CD4-positive, alpha-beta T cell treated with Interleukin-21 for 1 hour (primary cell): ENCODE data around the gene POLR3E.
"Not testable (repeated sequence)": the region's sequence is repeated elsewhere in the genome, so short reads cannot be mapped to it uniquely, and the experiment has no call there.

ENCODE experiments used
- DNase-seq: peaks from one replicate; pipeline ENCODE4 v3.0.0-alpha.2; 2020

The POLR3E gene

DNA sequence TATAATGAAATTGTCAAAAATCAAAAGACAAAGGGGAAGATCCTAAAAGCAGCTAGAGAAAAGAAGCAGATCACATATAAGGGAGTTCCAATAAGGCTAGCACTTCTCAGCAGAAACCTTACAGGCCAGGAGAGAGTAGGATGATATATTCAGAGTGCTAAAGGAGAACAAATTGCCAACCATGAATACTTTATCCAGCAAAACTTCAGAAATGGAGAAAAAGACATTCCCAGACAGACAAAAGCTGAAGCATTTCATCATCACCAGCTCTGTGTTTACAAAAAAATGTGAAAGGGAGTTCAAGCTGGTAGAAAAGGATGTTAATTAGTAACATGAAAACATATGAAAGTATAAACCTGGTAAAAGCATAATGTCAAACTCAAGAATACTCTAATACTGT is 39.8 kb downstream of the POLR3E start:
- no peak for DNase-seq

DNA sequence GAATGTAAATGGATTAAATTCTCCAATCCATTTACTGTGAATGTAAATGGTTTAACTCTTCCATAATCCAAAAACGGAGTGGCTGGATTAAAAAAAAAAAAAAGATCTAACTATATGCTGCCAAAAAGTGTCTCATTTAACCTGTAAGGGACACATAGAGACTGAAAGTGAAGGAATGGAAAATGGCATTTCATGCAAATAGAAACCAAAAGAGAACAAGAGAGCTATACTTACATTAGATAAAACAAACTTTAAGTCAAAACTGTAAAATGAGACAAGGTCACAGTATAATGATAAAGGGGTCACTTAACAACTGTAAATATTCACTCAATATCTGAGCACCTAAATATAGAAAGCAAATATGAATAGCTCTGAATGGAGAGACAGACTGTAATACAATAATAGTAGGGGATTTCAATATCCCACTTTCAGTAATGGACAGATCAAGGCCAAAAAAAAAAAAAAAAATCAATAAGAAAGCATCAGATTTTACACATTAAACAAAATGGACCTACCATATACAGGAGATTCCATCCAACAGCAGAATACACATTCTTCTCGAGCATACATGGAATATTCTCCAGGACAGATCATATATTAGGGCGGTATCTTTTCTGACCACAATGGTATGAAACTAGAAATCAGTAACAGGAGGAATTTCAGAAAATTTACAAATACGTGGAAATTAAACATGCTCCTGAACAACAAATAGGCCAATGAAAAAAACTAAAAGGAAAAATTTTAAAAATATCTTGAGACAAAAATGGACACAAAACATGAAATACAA is 40.8 kb downstream of the POLR3E start:
- DNase-seq, result no peak

DNA sequence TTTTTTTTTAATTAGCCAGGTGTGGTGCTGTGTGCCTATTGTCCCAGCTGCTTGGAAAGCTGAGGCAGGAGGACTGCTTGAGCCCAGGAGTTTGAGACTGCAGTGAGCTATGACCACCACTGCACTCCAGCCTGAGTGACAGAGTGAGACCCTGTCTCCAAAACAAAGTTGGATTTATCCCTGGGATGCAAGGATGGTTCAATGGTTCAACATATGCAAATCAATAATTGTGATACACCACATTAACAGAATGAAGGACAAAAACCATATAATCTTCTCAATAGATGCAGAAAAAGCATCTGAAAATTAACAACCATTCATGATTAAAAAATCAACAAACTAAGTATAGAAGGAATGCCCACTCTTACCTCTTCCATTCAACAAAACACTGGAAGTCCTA is 43.7 kb downstream of the POLR3E start:
- DNase-seq, result no peak

DNA sequence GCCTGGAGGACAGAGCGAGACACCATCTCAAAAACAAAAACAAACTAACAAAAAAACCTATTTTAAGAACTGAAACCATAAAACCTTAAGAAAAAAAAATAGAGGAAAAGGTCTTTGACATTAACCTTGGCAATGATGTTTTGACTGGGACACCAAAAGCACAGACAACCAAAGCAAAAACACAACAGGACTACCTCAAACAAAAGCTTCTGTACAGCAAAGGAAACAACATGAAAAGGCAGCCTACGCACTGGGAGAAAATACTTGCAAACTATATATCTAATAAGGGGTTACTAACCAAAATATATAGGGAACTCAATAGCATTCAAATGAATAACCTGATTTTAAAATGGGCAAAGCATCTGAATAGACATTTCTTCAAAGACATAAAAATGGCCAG is 44.9 kb downstream of the POLR3E start:
- no peak for DNase-seq

DNA sequence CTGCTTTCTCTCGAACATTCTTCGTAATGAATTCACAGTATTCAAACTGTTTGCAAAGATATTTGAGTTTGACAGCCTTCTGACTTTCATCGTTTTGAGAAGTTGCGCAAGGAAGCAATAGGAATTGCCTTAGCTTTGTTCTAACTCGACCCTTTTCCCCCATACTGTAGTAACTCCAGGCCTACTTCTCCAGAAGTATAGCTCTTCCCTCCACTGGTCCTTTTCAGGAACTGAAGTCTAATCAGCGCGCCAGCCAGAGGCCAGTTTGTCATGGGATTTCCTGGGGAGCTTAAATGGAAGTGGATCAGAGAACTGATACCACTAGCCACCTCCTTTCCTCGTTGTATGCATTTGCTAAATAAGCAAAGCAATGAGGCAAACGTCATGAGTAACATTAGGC is 49.3 kb downstream of the POLR3E start:
- no peak for DNase-seq

DNA sequence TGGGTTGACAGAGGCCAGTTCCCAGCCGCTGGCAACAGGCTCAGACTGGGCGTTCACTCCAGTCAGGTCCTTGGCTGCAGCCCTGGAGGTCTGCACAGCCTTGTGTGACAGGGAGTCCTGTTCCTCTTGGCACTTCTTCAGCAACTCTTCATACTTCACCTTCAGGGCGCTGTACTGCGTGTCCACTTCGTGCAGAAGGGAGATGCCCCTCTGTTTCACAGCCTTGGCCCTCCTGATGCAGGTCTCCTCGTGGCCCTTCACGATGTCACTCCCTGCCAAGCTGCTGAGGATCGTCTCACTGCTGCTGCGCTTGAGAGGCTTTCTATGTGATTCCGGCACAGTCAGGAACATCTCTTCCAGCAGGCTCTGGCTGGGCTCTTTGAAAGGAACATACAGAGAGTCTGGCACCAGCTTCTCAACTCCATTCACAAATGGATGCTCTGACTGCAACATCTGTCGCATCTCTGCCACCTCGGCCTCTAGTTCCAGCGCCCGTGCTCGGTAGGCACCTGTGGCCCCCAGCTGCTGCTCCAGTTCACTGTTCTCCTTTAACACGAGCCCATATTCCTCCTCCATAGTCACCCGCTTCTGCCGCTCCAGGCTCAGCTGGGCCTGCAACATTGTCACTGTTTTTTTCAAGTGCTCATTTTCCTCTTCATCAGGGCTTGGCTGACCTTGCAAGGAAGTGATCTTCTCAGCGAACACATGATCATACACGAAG is 50.1 kb downstream of the POLR3E start:
- DNase-seq, result no peak

DNA sequence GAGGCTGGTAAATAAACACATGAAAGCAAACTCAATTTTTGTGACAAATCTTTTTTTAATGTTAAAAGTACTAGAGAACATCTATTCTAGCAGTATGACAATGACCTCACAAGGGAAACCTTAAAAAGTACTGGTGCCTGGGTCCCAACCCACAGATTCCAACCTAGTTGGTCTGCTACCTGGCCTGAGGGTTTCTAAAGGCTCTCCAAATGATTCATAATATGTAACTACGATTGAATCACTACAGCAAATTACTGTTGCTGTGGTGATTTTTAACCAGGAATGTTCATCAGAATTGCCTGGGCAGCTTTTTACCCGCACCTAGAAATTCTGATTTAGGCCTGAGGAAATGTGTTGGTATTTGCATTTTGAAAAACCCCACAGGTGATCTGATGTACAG is 51.1 kb downstream of the POLR3E start:
- no peak for DNase-seq

DNA sequence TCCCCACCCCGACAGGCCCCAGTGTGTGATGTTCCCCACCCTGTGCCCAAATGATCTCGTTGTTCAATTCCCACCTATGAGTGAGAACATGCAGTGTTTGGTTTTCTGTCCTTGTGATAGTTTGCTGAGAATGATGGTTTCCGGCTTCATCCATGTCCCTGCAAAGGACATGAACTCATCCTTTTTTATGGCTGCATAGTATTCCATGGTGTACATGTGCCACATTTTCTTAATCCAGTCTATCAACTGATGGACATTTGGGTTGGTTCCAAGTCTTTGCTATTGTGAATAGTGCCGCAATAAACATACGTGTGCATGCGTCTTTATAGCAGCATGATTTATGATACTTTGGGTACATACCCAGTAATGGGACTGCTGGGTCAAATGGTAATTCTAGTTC is 53.8 kb downstream of the POLR3E start:
- not testable (repeated sequence) for DNase-seq

DNA sequence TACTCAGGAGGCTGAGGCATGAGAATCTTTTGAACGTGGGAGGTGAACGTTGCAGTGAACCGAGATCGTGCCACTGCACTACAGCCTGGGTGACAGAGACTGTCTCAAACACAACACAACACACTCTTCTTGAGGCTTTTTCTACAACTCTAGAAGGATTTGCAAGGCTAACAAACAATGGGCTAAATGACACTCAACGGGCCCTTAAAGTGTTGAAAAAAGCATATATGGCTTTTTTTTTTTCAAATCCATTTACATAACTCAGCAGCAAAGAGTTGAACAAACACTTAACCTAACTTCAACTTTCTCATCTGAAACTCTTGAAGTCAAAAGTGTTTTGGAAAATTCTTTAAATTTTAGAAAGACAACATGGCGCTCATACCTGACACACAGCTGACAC is 54.9 kb downstream of the POLR3E start:
- no peak for DNase-seq

DNA sequence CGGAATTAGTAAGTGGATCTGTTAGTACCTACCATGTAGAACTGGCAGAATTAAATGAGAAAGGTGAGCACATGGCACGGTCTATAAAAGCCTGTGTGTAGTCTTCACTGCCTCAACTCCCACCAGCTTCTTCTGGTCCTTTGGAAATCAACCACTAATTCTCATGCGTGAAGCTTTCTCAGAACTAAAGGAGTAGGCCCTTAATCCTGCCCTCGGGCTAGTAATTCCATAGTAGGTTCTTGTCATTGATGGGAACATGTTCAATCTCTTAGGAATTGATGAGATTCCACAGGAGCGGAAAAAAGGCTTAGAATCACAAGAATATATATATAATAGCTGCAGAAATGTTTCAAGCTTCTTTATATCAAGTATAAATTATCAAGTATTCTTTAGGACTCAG is 55.5 kb downstream of the POLR3E start:
- DNase-seq, result no peak

DNA sequence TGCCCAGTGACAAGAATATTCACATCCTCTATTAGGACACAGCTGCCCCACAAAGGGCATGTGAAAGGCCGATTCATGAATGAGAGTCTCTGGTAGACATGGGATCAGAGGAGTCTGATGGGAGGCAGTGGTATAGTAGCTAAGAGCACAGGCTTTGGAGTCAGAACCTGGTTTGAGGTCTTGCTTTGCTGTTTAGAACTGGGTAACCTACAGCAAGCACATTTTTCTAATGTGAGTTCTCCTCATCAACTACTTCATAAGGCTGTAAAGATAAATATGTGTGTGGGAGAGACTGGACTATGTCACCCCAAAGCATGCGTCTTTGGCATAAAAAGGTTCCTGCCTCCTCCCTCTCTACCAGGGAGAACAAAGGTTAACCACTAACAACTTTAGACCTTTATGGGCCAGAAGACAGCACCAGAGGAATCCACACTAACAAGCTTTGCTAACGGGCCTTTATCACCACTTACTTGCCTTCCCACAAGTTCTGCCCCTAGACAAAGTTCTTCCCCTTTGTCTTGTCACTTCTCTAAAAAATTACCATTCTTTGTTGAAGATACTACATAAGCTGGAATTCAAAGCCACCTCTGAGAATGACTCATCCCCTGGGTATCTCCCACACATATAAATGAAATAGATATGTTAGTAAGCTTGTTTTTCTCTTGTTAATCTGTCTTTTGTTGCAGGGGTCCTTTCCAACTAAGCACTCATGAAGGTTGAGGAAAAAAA is 56.1 kb downstream of the POLR3E start:
- DNase-seq, result peak; percentile 40

DNA sequence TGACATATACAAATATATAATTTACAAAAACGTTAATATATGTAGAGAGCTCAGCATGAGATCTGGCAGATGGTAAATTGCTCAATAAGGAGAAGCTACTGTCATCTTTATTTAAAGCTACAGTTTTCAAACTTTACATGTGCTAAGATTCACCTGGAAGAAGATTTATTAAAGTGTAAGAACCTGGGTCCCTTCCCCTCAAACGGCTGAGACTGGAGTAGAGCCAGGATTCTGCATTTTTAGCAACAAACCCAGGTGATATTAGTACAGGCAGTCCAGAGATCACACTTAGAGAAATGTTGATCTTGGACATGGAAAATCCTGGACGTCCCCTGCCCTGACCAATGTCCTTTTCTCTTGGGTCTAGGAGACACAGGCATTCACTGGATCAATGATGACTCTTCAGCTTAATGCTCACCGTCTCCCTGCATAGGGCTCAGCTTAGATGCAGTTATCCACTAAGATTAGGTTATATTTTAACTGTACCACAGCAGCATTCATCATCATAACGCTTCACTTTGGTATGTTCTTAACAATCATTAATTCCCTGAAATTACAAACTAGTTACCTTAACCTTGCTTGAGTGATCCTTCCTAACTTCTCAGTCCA is 56.8 kb downstream of the POLR3E start:
- DNase-seq, result no peak

DNA sequence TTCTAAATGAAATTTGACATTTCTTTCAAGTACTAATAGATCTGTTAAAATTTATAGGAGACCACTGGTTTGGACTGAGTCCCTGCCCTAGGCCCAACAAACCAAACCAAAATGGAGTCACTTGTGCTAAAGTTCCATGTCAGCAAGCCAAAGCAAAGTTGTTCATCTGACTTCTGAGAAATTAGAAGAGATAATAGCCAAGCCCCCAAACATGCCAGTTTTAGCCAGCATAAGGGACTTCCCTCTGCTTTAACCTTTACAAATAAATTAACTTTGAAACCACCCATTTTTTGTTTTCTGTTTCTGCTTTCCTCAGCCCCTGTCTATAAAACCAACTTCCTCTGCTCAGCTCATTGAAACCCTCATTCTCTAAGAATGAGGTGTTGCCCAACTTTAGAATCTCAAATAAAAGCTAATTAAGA is 58.3 kb downstream of the POLR3E start:
- peak; percentile 45 for DNase-seq

DNA sequence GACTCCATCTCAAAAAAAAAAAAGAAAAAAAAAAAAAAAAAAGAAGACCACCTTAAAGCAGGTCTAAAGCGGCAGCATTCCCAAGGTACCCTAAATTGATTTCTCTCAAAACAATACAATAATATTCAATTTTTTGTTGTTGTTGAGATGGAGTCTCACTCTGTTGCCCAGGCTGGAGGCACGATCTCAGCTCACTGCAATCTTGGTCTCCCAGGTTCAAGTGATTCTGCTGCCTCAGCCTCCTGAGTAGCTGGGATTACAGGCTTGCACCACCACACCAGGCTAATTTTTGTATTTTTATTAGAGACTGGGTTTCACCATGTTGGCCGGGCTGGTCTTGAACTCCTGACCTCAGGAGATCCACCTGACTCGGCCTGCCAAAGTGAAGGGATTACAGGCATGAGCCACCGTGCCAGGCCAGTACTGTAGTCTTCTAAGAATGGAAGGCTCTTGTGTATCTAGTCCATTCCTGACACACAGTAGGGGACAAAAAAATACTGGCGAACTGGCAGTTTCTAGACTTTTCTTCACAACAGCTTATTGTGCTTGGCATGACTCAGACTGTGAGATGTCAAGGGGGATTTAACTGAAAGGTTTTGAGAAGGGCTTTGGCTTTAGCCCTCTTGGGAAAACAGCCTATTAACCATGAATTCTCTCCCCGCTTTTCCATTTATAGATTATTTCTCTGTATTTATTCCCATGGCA is 59.9 kb downstream of the POLR3E start:
- DNase-seq, result no peak

DNA sequence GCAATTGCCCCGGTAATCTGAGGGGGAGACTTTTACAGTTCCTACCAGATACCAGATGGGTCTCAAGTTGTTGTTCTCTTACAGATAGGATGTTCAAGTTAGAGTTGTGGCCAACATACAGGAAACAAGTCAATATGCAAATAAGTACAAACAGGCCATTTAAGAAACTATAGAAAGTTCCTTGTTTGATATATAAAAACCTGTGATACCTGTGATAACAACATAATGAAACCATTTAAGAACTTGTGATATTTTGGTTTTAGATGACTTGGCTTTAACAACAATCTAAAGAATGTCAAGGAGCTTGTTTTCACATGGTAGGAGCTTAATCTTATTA is 60.4 kb downstream of the POLR3E start:
- peak; percentile 60 for DNase-seq

DNA sequence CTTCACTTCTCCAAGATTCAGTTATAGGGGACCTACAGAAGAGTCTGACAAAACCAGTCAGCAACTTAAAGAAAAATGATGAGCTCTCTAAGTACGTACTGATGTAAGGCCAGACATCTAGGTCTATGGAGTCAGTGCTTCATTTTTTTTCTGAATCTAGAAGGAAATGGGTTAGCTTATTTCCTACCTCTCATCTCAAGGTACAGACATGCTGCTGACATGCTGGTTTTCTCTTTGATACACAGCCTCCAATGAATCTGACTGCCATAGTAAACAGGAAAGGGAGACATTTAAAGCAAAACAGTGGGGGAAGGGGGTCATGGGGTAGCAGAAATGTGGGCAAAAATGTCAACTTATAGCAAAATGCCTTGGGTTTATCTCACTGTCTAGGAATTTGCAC is 60.8 kb downstream of the POLR3E start:
- DNase-seq, result peak; percentile 61

DNA sequence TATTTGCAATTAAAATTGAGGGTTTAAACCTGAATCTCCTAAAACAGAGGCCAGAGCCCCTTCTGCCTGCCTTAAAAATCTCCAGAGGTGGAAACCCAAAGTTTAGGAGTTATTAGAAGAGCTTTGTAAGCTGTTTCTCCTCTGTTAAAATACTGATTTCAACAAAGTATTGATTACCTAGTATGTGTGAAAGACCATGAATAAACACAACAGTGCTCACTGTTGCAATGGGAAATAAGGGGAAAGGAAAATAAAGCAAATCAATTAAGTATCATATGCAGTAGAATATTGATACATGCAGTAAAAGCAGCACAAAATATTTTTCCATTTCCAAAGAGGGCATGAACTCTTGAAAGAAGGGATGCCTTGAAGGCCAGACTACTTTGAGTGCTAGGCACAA is 62.5 kb downstream of the POLR3E start:
- no peak for DNase-seq

DNA sequence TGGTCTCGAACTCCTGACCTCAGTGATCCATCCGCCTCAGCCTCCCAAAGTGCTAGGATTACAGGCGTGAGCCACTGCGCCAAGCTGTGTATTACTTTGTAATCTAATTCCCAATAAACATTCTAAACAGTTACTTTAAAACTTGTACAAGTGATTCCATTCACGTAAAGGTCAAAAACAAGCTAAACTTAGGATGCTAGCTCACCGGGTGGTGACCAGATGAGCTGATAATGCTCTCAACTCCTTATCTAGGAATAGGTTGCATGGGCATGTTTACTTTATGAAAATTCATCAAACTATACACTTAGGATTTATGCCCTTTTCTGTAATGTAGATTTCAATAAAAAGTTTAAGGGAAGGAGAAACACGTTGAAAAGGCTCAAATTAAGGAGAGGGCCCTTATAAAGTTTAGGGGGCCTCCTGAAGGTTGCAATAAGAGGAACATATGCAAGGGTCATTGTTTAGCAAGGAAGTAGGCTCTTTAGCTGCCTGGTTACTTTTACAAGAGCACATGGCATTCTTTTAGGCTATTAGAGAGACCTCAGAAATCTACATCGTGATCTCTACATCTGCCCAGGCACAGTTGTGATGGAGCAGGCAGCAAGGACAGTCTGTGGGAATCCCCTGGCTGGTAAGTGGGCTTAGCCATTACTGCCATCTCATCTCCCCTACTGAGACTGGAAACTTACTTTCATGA is 63.9 kb downstream of the POLR3E start:
- no peak for DNase-seq

DNA sequence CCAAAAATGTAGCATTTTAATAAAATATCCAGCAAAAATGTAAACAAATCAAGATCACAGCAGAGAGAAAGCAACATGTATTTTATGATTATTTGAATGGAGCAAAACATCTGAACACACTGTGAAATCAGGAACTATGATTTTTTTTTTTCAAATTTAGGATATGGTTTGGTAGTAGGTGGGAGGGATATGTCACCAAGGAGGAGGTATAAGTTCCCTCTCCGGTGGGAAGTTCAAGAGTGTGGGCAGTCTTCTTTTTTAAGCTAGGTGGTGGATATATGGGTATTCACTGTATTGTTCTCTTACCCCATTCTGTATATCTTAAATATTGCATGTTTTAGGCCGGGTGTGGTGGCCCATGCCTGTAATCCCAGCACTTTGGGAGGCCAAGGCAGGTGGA is 67.0 kb downstream of the POLR3E start:
- DNase-seq, result no peak

DNA sequence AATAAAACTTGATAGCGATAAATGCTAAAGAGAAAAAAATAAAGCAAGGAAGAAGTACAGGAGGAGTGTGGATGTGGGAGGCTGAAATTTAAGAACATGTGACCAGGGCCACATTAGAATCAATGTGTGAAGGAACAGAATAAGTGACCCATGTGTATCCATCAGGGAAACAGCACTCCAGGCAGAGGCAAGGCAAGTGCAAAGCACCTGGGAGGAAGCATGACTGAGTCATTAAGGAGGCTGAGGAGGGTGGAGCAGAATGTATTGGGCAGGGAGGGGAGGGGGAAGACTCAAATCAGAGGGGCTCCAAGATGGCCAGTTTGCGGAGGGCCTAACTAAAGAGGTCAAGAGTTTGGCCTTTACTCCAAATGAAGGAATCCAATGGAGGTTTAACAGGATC is 69.2 kb downstream of the POLR3E start:
- DNase-seq, result no peak

DNA sequence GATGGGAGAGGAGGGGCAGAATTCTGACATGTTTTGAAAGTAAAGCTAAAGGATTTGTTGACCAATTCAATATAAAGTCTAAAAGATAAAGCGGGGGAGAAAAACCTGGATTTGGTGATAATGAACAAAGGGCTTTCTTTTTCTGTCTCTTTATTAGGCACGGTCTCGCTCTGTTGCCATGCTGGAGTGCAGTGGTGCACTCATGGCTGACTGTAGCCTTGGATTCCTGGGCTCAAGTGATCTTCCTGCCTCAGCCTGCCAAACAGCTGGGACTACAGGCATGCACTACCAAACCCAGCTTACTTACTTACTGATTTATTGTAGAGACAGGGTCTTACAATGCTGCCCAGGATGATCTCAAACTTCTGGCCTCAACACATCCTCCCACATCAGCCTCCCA is 69.7 kb downstream of the POLR3E start:
- no peak for DNase-seq

DNA sequence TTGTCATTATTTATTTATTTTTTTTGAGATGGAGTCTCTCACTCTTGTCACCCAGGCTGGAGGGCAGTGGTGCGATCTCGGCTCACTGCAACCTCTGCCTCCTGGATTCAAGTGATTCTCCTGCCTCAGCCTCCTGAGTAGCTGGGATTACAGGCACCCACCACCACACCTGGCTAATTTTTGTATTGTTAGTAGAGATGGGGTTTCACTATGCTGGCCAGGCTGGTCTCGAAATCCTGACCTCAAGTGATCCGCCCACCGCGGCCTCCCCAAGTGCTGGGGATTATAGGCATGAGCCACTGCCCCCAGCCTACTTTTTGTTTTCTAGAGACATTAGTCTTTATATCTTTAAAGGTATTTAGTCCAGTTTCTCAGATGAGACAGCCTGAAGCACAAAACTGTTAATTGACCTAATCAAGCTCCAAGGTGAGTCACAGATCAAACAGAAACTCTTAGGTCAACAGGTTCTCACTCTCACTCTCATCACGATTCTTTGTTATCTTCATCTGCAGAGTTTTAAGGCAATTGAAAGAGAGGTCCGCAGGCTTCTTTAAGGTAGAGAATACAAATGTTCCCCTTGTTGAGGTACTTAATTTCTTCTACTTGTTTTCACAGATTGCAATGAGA is 71.1 kb downstream of the POLR3E start:
- DNase-seq, result not testable (repeated sequence)
